Endothelial cell of umbilical vein (primary cell): Measurements from ENCODE around the gene TAF3. TPM values are rescaled to one million over a fixed set of nuclear protein-coding genes. Genes with fewer than 3 reads are reported as not detected.

Experiments
- BruUV-seq: library from RNA; stranded (reverse); fragments of 400-500 nt; replicated peaks from 2 replicates; lab custom pipeline; 2021; lab: Mats Ljungman, UMichigan
- CTCF ChIA-PET: fragments of 300-600, 350-600 bp; sonication (Branson Sonifier 250); formaldehyde crosslinking; loops from one replicate; lab custom pipeline; 2021; ENCODE audit warnings: antibody characterized with exemption, inconsistent platforms; lab: Charles Lee
- POLR2A ChIA-PET: fragments of 300-600, 350-600 bp; sonication (Branson Sonifier 250); formaldehyde crosslinking; loops from one replicate; lab custom pipeline; 2021; ENCODE audit warnings: antibody characterized with exemption, inconsistent platforms; lab: Charles Lee
- DNase-seq: peaks from one replicate; pipeline ENCODE4 v3.0.0-alpha.2; 2011; ENCODE audit warnings: low read depth, low spot score
- FAIRE-seq: peaks from 2 replicates; lab custom pipeline; 2011; peaks lifted over from hg19 to GRCh38; lab: Jason Lieb, UNC
- H2AFZ ChIP-seq: 2 replicates; pipeline ENCODE4 v1.6.0; 2012; ENCODE audit warnings: low read depth, low read length, control low read depth, inconsistent platforms
- H3K27ac ChIP-seq: 2 replicates; pipeline ENCODE4 v1.5.1; 2011; ENCODE audit warnings: low read depth, mild to moderate bottlenecking, control low read depth, low read length, moderate library complexity; ENCODE audit not compliant: insufficient read depth
- H3K27me3 ChIP-seq, 2 experiments: 2 replicates each; pipeline versions ENCODE4 v1.6.0 to v1.6.1; 2011; ENCODE audit warnings: low read length in 2 of 2, mixed read lengths in 1 of 2; ENCODE audit not compliant: control insufficient read depth in 2 of 2, insufficient read depth in 2 of 2
- H3K36me3 ChIP-seq, 2 experiments: 2 replicates in 1 of 2; 3 replicates in 1 of 2; pipeline ENCODE4 v1.5.1; 2011; ENCODE audit warnings: low read length in 2 of 2, mild to moderate bottlenecking in 1 of 2, moderate library complexity in 1 of 2; ENCODE audit not compliant: control insufficient read depth in 2 of 2, insufficient read depth in 2 of 2; ENCODE audit errors: extremely low read depth in 1 of 2
- H3K4me1 ChIP-seq: 3 replicates; pipeline ENCODE4 v1.5.1; 2011; ENCODE audit warnings: mild to moderate bottlenecking, low read length; ENCODE audit not compliant: control insufficient read depth, insufficient read depth; ENCODE audit errors: extremely low read depth
- H3K4me2 ChIP-seq: 2 replicates; pipeline ENCODE4 v1.6.1; 2011; ENCODE audit warnings: low read length, control low read depth, mixed read lengths; ENCODE audit not compliant: insufficient read depth
- H3K4me3 ChIP-seq, 3 experiments: fragments of 200-600 bp in 1 of 3; sonication (generic), shearing (Covaris generic) in 1 of 3; replicated peaks in 1 of 3; 2 replicates each; pipeline ENCODE4 v1.5.1; 2011 to 2016; ENCODE audit warnings: control low read depth in 3 of 3, low read length in 3 of 3, mild to moderate bottlenecking in 2 of 3, inconsistent platforms in 1 of 3, low read depth in 1 of 3, moderate library complexity in 1 of 3; ENCODE audit not compliant: insufficient read depth in 1 of 3
- H3K79me2 ChIP-seq: 2 replicates; pipeline ENCODE4 v1.6.0; 2012; ENCODE audit warnings: low read length, inconsistent platforms; ENCODE audit not compliant: control insufficient read depth, insufficient read depth
- H3K9ac ChIP-seq: replicated peaks from 2 replicates; pipeline ENCODE3; 2011; ENCODE audit warnings: low read length, control low read depth; ENCODE audit not compliant: insufficient read depth; ENCODE audit errors: extremely low read depth
- H3K9me1 ChIP-seq: replicated peaks from 3 replicates; pipeline ENCODE4 v1.6.0; 2011; ENCODE audit warnings: mild to moderate bottlenecking, low read length; ENCODE audit not compliant: control insufficient read depth, insufficient read depth; ENCODE audit errors: extremely low read depth
- H3K9me3 ChIP-seq: replicated peaks from 2 replicates; pipeline ENCODE4 v1.5.1; 2012; ENCODE audit warnings: low read length, inconsistent platforms; ENCODE audit not compliant: control insufficient read depth, insufficient read depth
- H4K20me1 ChIP-seq: replicated peaks from 2 replicates; pipeline ENCODE3; 2011; ENCODE audit warnings: mild to moderate bottlenecking, low read length; ENCODE audit not compliant: control insufficient read depth, insufficient read depth; ENCODE audit errors: extremely low read depth
- CTCF ChIP-seq, 2 donors: IDR thresholded peaks; 1 replicate in 1 of 2; 2 replicates in 1 of 2; pipeline ENCODE4 v1.5.1; 2011; ENCODE audit warnings: low read length in 2 of 2, mild to moderate bottlenecking in 2 of 2, moderate library complexity in 2 of 2, control low read depth in 1 of 2, inconsistent platforms in 1 of 2, low read depth in 1 of 2; ENCODE audit not compliant: insufficient read depth in 1 of 2; ENCODE audit errors: extremely low read depth in 1 of 2
- EZH2 ChIP-seq: IDR thresholded peaks from 2 replicates; pipeline ENCODE4 v1.6.1; 2012; ENCODE audit warnings: borderline replicate concordance, low read depth, mild to moderate bottlenecking, moderate library complexity, low read length, inconsistent platforms; ENCODE audit not compliant: severe bottlenecking
- FOS ChIP-seq: IDR thresholded peaks from 2 replicates; pipeline ENCODE4 v1.6.1; 2011; ENCODE audit warnings: mild to moderate bottlenecking, low read length, moderate library complexity, borderline replicate concordance; ENCODE audit not compliant: insufficient read depth
- GATA2 ChIP-seq: IDR thresholded peaks from 2 replicates; pipeline ENCODE4 v1.7.0; 2011; ENCODE audit warnings: low read depth, mild to moderate bottlenecking, moderate library complexity, mixed read lengths, low read length; ENCODE audit not compliant: insufficient read length, insufficient read depth
- JUN ChIP-seq: IDR thresholded peaks from 2 replicates; pipeline ENCODE4 v1.6.1; 2011; ENCODE audit warnings: borderline replicate concordance, low read depth; ENCODE audit not compliant: insufficient read length, insufficient read depth
- MYC ChIP-seq: IDR thresholded peaks from one replicate; pipeline ENCODE4 v1.6.1; 2011; ENCODE audit warnings: mild to moderate bottlenecking, low read depth, low read length
- POLR2A ChIP-seq: IDR thresholded peaks from 2 replicates; pipeline ENCODE4 v1.6.1; 2012; ENCODE audit warnings: low read depth, mild to moderate bottlenecking, control low read depth, low read length
- POLR2AphosphoS5 ChIP-seq: IDR thresholded peaks from 2 replicates; pipeline ENCODE4 v1.6.1; 2012; ENCODE audit warnings: low read depth, mild to moderate bottlenecking, control low read depth, low read length, moderate library complexity; ENCODE audit not compliant: insufficient read depth
- dilution Hi-C: fragments of 300-500 bp; cut with MboI; formaldehyde crosslinking; loops from one replicate; pipeline ENCODE4 v1.15.0; 2019; ENCODE audit warnings: low sequenced_read_pairs; ENCODE audit not compliant: extremely low pct_ligation_motif_present
- intact Hi-C: fragments of 100-400 bp; cut with micrococcal nuclease; formaldehyde crosslinking; loops from one replicate; pipeline ENCODE4 v1.10.0; 2022
- polyA plus RNA-seq, 4 experiments: library from polyadenylated mRNA; depleted of rRNA in 3 of 4; stranded (reverse) in 3 of 4; unstranded in 1 of 4; fragments of >200 nt; gene quantifications; 2 replicates each; pipeline versions ENCODE4 v1.2.1 to v1.2.3, GENCODE V29; 2011 to 2012; ENCODE audit warnings: missing spikeins in 1 of 4
- total RNA-seq: library from RNA; stranded (reverse); gene quantifications from 2 replicates; pipeline ENCODE4 v1.2.3, GENCODE V29; 2021
- TF ChIP-seq, protein P1 (sequence below): IDR thresholded peaks from 2 replicates; pipeline ENCODE4 v1.6.1; 2011; ENCODE audit not compliant: insufficient read depth, insufficient read length

The TAF3 gene
- total and polyA plus RNA-seq, 2 donors (not counting 3 experiments of a cell fraction or from before 2014, with no cell fraction given) = 2.4 to 10.5 TPM

DNA sequence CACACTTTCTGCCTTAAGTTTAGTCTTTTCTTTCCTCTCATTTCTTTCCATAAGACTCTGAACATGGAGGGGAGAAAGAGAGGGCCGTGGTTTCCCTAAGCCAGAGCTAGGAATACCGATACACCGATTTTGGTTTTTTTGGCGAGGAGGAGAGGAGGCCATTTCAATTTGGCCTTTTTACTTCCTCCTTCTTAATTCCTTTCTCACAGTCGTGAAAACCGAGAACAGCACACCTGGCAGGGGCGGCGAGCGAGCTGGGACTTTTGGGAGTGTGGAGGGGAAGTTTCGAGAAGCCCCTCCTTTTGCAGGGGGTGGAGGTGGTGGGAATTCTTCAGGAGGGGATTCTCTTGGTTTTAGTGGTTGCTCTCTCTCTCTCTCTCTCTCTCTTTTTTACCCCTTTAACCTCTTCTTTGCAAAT is 242.4 kb downstream of the TAF3 start:
- POLR2A ChIA-PET = interaction anchor here (1.1 to 1.3 kb wide), 2 partner anchors 13 to 14 kb away, joined by 3 to 5 read pairs; no protein-coding TSS in a partner anchor
- Histone ChIP-seq H3K9me1 (no peaks in the 10 kb centered on the region), H3K79me2 (peaks cover 85% of the 10 kb centered on the region), H3K36me3 (peaks cover 0 to 26% of the 10 kb centered on the region in 2 experiments), H4K20me1 (no peaks in the 10 kb centered on the region), H3K9ac (peak overlapping the region; percentile 46), H3K4me2 (peak overlapping the region; percentile 78), H3K4me1 (peaks cover 76% of the 10 kb centered on the region), H3K27me3 (no peaks in the 10 kb centered on the region), H3K27ac (peak overlapping the region; percentile 79), H3K4me3 (peak overlapping the region in 2 of 3 experiments; percentile 50 to 95), H3K9me3 (no peaks in the 10 kb centered on the region), H2AFZ (no peak overlapping the region)
- intact Hi-C loops (no loop called here), dilution Hi-C loops (no loop called here)
- FAIRE-seq (no peak), DNase-seq (peak; percentile 50)
- no TSS peak for BruUV-seq
- CTCF ChIA-PET = interaction anchor here (1.3 to 1.6 kb wide), 2 partner anchors 189 to 1148 kb away, joined by 6 to 10 read pairs; no protein-coding TSS in a partner anchor
- TF ChIP-seq POLR2A = no peak
- TF ChIP-seq, protein P1, sequence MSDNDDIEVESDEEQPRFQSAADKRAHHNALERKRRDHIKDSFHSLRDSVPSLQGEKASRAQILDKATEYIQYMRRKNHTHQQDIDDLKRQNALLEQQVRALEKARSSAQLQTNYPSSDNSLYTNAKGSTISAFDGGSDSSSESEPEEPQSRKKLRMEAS = no peak
- TF ChIP-seq GATA2 = no peak
- no peak for TF ChIP-seq CTCF (IDR thresholded peaks at IDR 0.05; ENCODE audit: extremely low read depth in 1 of 2, insufficient read depth in 1 of 2, low read depth in 1 of 2, low read length in 2 of 2)
- no peak for TF ChIP-seq EZH2
- no peak for TF ChIP-seq FOS
- TF ChIP-seq POLR2AphosphoS5 = no peak
- TF ChIP-seq JUN = no peak
- no peak for TF ChIP-seq MYC
